T-cell (primary cell): Measurements from ENCODE around the gene HMX2. TPM values are rescaled to one million over a fixed set of nuclear protein-coding genes. Genes with fewer than 3 reads are reported as not detected.
A peak's percentile ranks its signal among the peaks of the same experiment; 100 is the strongest.

Source experiments
- ATAC-seq, 4 experiments: fragments of 200-7000 bp in 3 of 4; fragments of 150-1000 bp in 1 of 4; cut with Tn5 transposase; replicated peaks in 1 of 4; 1 replicate in 3 of 4; 2 replicates in 1 of 4; pipeline ENCODE4 v1.10.0; 2021; ENCODE audit warnings: moderate library complexity in 3 of 4, mild to moderate bottlenecking in 2 of 4, moderate number of reproducible peaks in 1 of 4
- CTCF ChIA-PET, 2 donors: fragments of 300-600 bp; sonication (Branson Sonifier 250); formaldehyde crosslinking; loops; one replicate each; lab custom pipeline; 2022; ENCODE audit warnings: antibody characterized with exemption in 2 of 2; lab: Charles Lee
- POLR2A ChIA-PET, 2 donors: fragments of 300-600 bp; sonication (Branson Sonifier 250); formaldehyde crosslinking; loops; one replicate each; lab custom pipeline; 2022; ENCODE audit warnings: antibody characterized with exemption in 2 of 2; lab: Charles Lee
- DNase-seq, 35 experiments: peaks; one replicate each; pipeline versions ENCODE4 v3.0.0 to v3.0.0-alpha.2; 2013 to 2023
- H3K27ac ChIP-seq: one replicate; pipeline ENCODE4 v1.5.1; 2013; ENCODE audit warnings: low read length
- H3K27me3 ChIP-seq, 2 experiments: replicated peaks in 1 of 2; 1 replicate in 1 of 2; 2 replicates in 1 of 2; pipeline versions ENCODE4 v1.6.1 to v1.7.0; 2013; ENCODE audit warnings: low read length in 1 of 2, mixed read lengths in 1 of 2; ENCODE audit not compliant: control insufficient read depth in 2 of 2, insufficient read depth in 2 of 2; ENCODE audit errors: extremely low read depth in 1 of 2
- H3K36me3 ChIP-seq, 2 donors: 1 replicate in 1 of 2; 2 replicates in 1 of 2; pipeline versions ENCODE4 v1.6.1 to v1.7.0; 2013; ENCODE audit warnings: low read length in 1 of 2; ENCODE audit not compliant: control insufficient read depth in 2 of 2, insufficient read depth in 1 of 2; ENCODE audit errors: extremely low read depth in 1 of 2
- H3K4me1 ChIP-seq, 2 experiments: 1 replicate in 1 of 2; 2 replicates in 1 of 2; pipeline versions ENCODE4 v1.6.1 to v1.7.0; 2013; ENCODE audit warnings: low read length in 2 of 2, mixed read lengths in 1 of 2; ENCODE audit not compliant: insufficient read depth in 2 of 2, control insufficient read depth in 1 of 2; ENCODE audit errors: extremely low read depth in 1 of 2
- H3K4me3 ChIP-seq, 2 donors: 1 replicate in 1 of 2; 2 replicates in 1 of 2; pipeline versions ENCODE4 v1.5.1 to v1.7.0; 2013; ENCODE audit warnings: mild to moderate bottlenecking in 2 of 2, low read length in 1 of 2, moderate library complexity in 1 of 2; ENCODE audit not compliant: control insufficient read depth in 1 of 2; ENCODE audit errors: extremely low read depth in 1 of 2
- H3K9me3 ChIP-seq: 2 replicates; pipeline ENCODE4 v1.7.0; 2013
- H3K27ac Mint-ChIP-seq, 2 donors: one replicate each; pipeline ENCODE4 v1.8.0; 2020 to 2021; ENCODE audit warnings: mild to moderate bottlenecking in 2 of 2, mixed read lengths in 2 of 2
- H3K27me3 Mint-ChIP-seq, 2 donors: one replicate each; pipeline ENCODE4 v1.8.0; 2021 to 2022; ENCODE audit warnings: mixed read lengths in 2 of 2
- H3K36me3 Mint-ChIP-seq: one replicate; pipeline ENCODE4 v1.8.0; 2021; ENCODE audit warnings: mixed read lengths
- H3K4me1 Mint-ChIP-seq, 3 donors: one replicate each; pipeline ENCODE4 v1.8.0; 2020 to 2022; ENCODE audit warnings: mixed read lengths in 3 of 3, mild to moderate bottlenecking in 1 of 3
- H3K4me3 Mint-ChIP-seq, 3 donors: one replicate each; pipeline ENCODE4 v1.8.0; 2020 to 2022; ENCODE audit warnings: mild to moderate bottlenecking in 3 of 3, mixed read lengths in 3 of 3, moderate library complexity in 3 of 3
- H3K9me3 Mint-ChIP-seq, 3 donors: one replicate each; pipeline ENCODE4 v1.8.0; 2020 to 2022; ENCODE audit warnings: mixed read lengths in 3 of 3
- WGBS: methylation state at CpG from one replicate; pipeline ENCODE4 v1.1.5; 2013; ENCODE audit warnings: missing lambda C conversion rate; ENCODE audit not compliant: insufficient coverage; 5-methylcytosine and 5-hydroxymethylcytosine counted together
- total RNA-seq, 35 experiments: library from RNA in 6 of 35; stranded (reverse) in 6 of 35; fragments of 120-200 nt in 1 of 35; gene quantifications; one replicate each; pipeline versions ENCODE4 v1.2.1 to v1.2.4 and lab custom pipeline; 2013 to 2026

The HMX2 gene
- total RNA-seq, 5 donors from 2014 or later (not counting 1 experiment from before 2014, with no cell fraction given), result not detected

- no peak for ATAC-seq
- Histone ChIP-seq H3K4me1 (peaks cover 15 to 83% of the 10 kb centered on the region in 2 experiments), H3K27me3 (peaks cover 27 to 98% of the 10 kb centered on the region in 2 experiments), H3K4me3 (peak overlapping the region in 1 of 2 donors; percentile 19), H3K27ac (no peak overlapping the region), H3K36me3 (no peaks in the 10 kb centered on the region), H3K9me3 (no peaks in the 10 kb centered on the region)
- CTCF ChIA-PET, result interaction anchor here in 1 of 2 donors (0.6 kb wide), 1 partner anchor 12 kb away, joined by 3 read pairs; no protein-coding TSS in a partner anchor
- DNase-seq, result no peak
- Mint-ChIP-seq H3K27ac (no peak overlapping the region), H3K4me1 (peaks cover 61 to 71% (median 67%) of the 10 kb centered on the region in 3 donors), H3K4me3 (peak overlapping the region in 2 of 3 donors; percentile 14 to 46), H3K27me3 (peaks cover 64 to 82% of the 10 kb centered on the region in 2 donors), H3K9me3 (no peaks in the 10 kb centered on the region), H3K36me3 (no peaks in the 10 kb centered on the region)
- POLR2A ChIA-PET, result interaction anchor here in 1 of 2 donors (0.7 kb wide), 1 partner anchor 1812 kb away, joined by 6 read pairs; no protein-coding TSS in a partner anchor
- WGBS, result 10% methylated on average over 7 of the region's 14 CpGs
Measured at GRCh38 chr10:123145542-123146012, 2.4 kb upstream of the HMX2 start.

- peaks cover 59 to 74% (median 70%) of the 10 kb centered on the region in 3 donors for H3K4me1 Mint-ChIP-seq
- H3K27me3 Mint-ChIP-seq, result peaks cover 58 to 81% of the 10 kb centered on the region in 2 donors
- DNase-seq (peak in 2 of 35 experiments; percentile 9 to 15), ATAC-seq (no peak)
- WGBS, result 7% methylated on average over 50 of the region's 59 CpGs
- Histone ChIP-seq H3K9me3 (no peaks in the 10 kb centered on the region), H3K36me3 (no peaks in the 10 kb centered on the region), H3K27me3 (peaks cover 22 to 100% of the 10 kb centered on the region in 2 experiments), H3K4me1 (peaks cover 22 to 89% of the 10 kb centered on the region in 2 experiments), H3K27ac (no peak overlapping the region), H3K4me3 (peak overlapping the region in 1 of 2 donors; percentile 25)
- no peaks in the 10 kb centered on the region for H3K9me3 Mint-ChIP-seq
- no peaks in the 10 kb centered on the region for H3K36me3 Mint-ChIP-seq
- H3K4me3 Mint-ChIP-seq, result peak overlapping the region in 2 of 3 donors; percentile 37 to 77
- CTCF ChIA-PET, result interaction anchor here (0.6 to 1.3 kb wide), 2 partner anchors 11 to 13 kb away, joined by 3 to 4 read pairs; no protein-coding TSS in a partner anchor
- POLR2A ChIA-PET, result interaction anchor here in 1 of 2 donors (0.7 kb wide), 1 partner anchor 1812 kb away, joined by 6 read pairs; no protein-coding TSS in a partner anchor
- no peak overlapping the region for H3K27ac Mint-ChIP-seq
Measured at GRCh38 chr10:123146013-123146893, 1.7 kb upstream of the HMX2 start.

- no peaks in the 10 kb centered on the region for H3K36me3 Mint-ChIP-seq
- Histone ChIP-seq H3K4me3 (no peak overlapping the region), H3K27me3 (peaks cover 18 to 96% of the 10 kb centered on the region in 2 experiments), H3K9me3 (no peaks in the 10 kb centered on the region), H3K27ac (no peak overlapping the region), H3K4me1 (peaks cover 22 to 90% of the 10 kb centered on the region in 2 experiments), H3K36me3 (no peaks in the 10 kb centered on the region)
- H3K9me3 Mint-ChIP-seq, result no peaks in the 10 kb centered on the region
- ChIA-PET CTCF (interaction anchor here in 1 of 2 donors (1.3 kb wide), 1 partner anchor 13 kb away, joined by 4 read pairs; no protein-coding TSS in a partner anchor), POLR2A (no interaction called here)
- H3K27ac Mint-ChIP-seq, result peak overlapping the region in 1 of 2 donors; percentile 69
- ATAC-seq (no peak), DNase-seq (no peak)
- peak overlapping the region; percentile 37 to 77 (median 51) for H3K4me3 Mint-ChIP-seq
- H3K27me3 Mint-ChIP-seq, result peaks cover 50 to 79% of the 10 kb centered on the region in 2 donors
- peaks cover 52 to 74% (median 71%) of the 10 kb centered on the region in 3 donors for H3K4me1 Mint-ChIP-seq
- 33% methylated on average over 6 of the region's 24 CpGs for WGBS
Measured at GRCh38 chr10:123146894-123147634, 872 bp upstream of the HMX2 start.

- H3K36me3 ChIP-seq, result no peaks in the 10 kb centered on the region
- Mint-ChIP-seq H3K36me3 (no peaks in the 10 kb centered on the region), H3K4me1 (peaks cover 52 to 69% (median 63%) of the 10 kb centered on the region in 3 donors), H3K9me3 (no peaks in the 10 kb centered on the region), H3K27ac (no peak overlapping the region), H3K27me3 (peaks cover 42 to 69% of the 10 kb centered on the region in 2 donors), H3K4me3 (peak overlapping the region; percentile 52 to 77 (median 73))
- H3K9me3 ChIP-seq, result no peaks in the 10 kb centered on the region
- WGBS, result 9% methylated on average over 55 of the region's 55 CpGs
- H3K27me3 ChIP-seq, result peaks cover 13 to 80% of the 10 kb centered on the region in 2 experiments
- ATAC-seq (no peak), DNase-seq (peak in 1 of 35 experiments; percentile 9)
- peaks cover 22 to 77% of the 10 kb centered on the region in 2 experiments for H3K4me1 ChIP-seq
- ChIA-PET POLR2A (no interaction called here), CTCF (no interaction called here)
- no peak overlapping the region for H3K27ac ChIP-seq
- H3K4me3 ChIP-seq, result peak overlapping the region; percentile 26 to 65
Measured at GRCh38 chr10:123148414-123149161, 652 bp downstream of the HMX2 start.

- H3K4me3 Mint-ChIP-seq, result peak overlapping the region; percentile 52 to 77 (median 73)
- WGBS, result 47% methylated on average over 4 of the region's 12 CpGs
- DNase-seq, result peak in 1 of 35 experiments; percentile 14
- peaks cover 36 to 63% of the 10 kb centered on the region in 2 donors for H3K27me3 Mint-ChIP-seq
- H3K36me3 Mint-ChIP-seq, result peaks cover under 1% of the 10 kb centered on the region
- Histone ChIP-seq H3K27ac (no peak overlapping the region), H3K27me3 (peaks cover 10 to 74% of the 10 kb centered on the region in 2 experiments), H3K36me3 (no peaks in the 10 kb centered on the region), H3K9me3 (no peaks in the 10 kb centered on the region), H3K4me1 (peaks cover 22 to 79% of the 10 kb centered on the region in 2 experiments), H3K4me3 (peak overlapping the region in 1 of 2 donors; percentile 65)
- H3K9me3 Mint-ChIP-seq, result no peaks in the 10 kb centered on the region
- POLR2A ChIA-PET, result no interaction called here
- ATAC-seq, result no peak
- peaks cover 52 to 70% (median 63%) of the 10 kb centered on the region in 3 donors for H3K4me1 Mint-ChIP-seq
- CTCF ChIA-PET, result interaction anchor here in 1 of 2 donors (2.0 kb wide), 1 partner anchor 15 kb away, joined by 4 read pairs; no protein-coding TSS in a partner anchor
- H3K27ac Mint-ChIP-seq, result no peak overlapping the region
Measured at GRCh38 chr10:123149162-123149567, 1.2 kb downstream of the HMX2 start.
